Gastroesophageal sphincter (tissue), 4 donors: ENCODE results near the gene SORCS1. TPM values are rescaled to one million over a fixed set of nuclear protein-coding genes. Genes with fewer than 3 reads are reported as not detected.
A peak's percentile ranks its signal among the peaks of the same experiment; 100 is the strongest.

Experiments used
- ATAC-seq: fragments of 150-250 bp; one replicate; pipeline ENCODE4 v1.9.1; 2016; ENCODE audit warnings: mild to moderate bottlenecking, moderate library complexity
- H3K27ac ChIP-seq, 4 donors: fragments of 200-600 bp; sonication (generic) in 3 of 4; 1 replicate in 3 of 4; 2 replicates in 1 of 4; pipeline ENCODE4 v1.5.1; 2016 to 2019
- H3K27me3 ChIP-seq: fragments of 200-600 bp; sonication (generic); one replicate; pipeline ENCODE4 v1.5.1; 2019
- H3K36me3 ChIP-seq, 2 donors: fragments of 200-600 bp; sonication (generic); one replicate each; pipeline ENCODE4 v1.5.1; 2019; ENCODE audit warnings: control low read depth in 1 of 2
- H3K4me1 ChIP-seq, 3 donors: fragments of 200-600 bp; sonication (generic); 1 replicate in 2 of 3; 2 replicates in 1 of 3; pipeline ENCODE4 v1.5.1; 2016 to 2019; ENCODE audit warnings: control low read depth in 2 of 3
- H3K4me3 ChIP-seq, 2 donors: fragments of 200-600 bp; sonication (generic); one replicate each; pipeline ENCODE4 v1.5.1; 2019; ENCODE audit warnings: mild to moderate bottlenecking in 1 of 2, moderate library complexity in 1 of 2
- H3K9me3 ChIP-seq, 3 donors: fragments of 200-600 bp; sonication (generic); one replicate each; pipeline ENCODE4 v1.5.1; 2017 to 2019; ENCODE audit warnings: control low read depth in 2 of 3
- CTCF ChIP-seq, 4 experiments: fragments of 200-600 bp in 2 of 4; fragments of 450-650 bp in 2 of 4; sonication (generic) in 1 of 4; IDR thresholded peaks; one replicate each; pipeline ENCODE4 v1.5.1; 2017 to 2019; ENCODE audit warnings: antibody characterized with exemption in 4 of 4, mild to moderate bottlenecking in 2 of 4, moderate library complexity in 2 of 4
- EP300 ChIP-seq: sonication (generic); formaldehyde crosslinking; IDR thresholded peaks from one replicate; pipeline ENCODE4 v1.6.1; 2017; ENCODE audit warnings: antibody characterized with exemption, mild to moderate bottlenecking
- POLR2A ChIP-seq, 2 donors: fragments of 450-650 bp; IDR thresholded peaks; one replicate each; pipeline ENCODE4 v1.6.1; 2017; ENCODE audit warnings: antibody characterized with exemption in 2 of 2, mild to moderate bottlenecking in 2 of 2, moderate library complexity in 1 of 2
- POLR2AphosphoS5 ChIP-seq: sonication (generic); formaldehyde crosslinking; IDR thresholded peaks from one replicate; pipeline ENCODE4 v1.6.1; 2017; ENCODE audit warnings: antibody characterized with exemption
- WGBS, 2 donors: methylation state at CpG; one replicate each; pipeline ENCODE4 v1.1.5; 2018; ENCODE audit warnings: low coverage in 1 of 2; 5-methylcytosine and 5-hydroxymethylcytosine counted together
- total RNA-seq, 4 donors: library from RNA; depleted of rRNA; stranded (reverse); fragments of >200 nt; gene quantifications; one replicate each; pipeline ENCODE4 v1.1.0, GENCODE V29; 2016

The SORCS1 gene
- total RNA-seq, 4 donors from 2014 or later: 8.5 to 18.6 (median 10.0) TPM

GRCh38 chr10:106825576-106826364 is 338.7 kb downstream of the SORCS1 start:
- Histone ChIP-seq H3K4me3 (no peak overlapping the region), H3K27me3 (no peaks in the 10 kb centered on the region), H3K27ac (peak overlapping the region in 2 of 4 donors; percentile 16 to 35), H3K9me3 (no peaks in the 10 kb centered on the region), H3K36me3 (no peaks in the 10 kb centered on the region), H3K4me1 (peaks cover 0 to 20% (median 0%) of the 10 kb centered on the region in 3 donors)
- ATAC-seq: peak; percentile 41
- peak; percentile 50 for TF ChIP-seq POLR2AphosphoS5
- TF ChIP-seq CTCF (IDR thresholded peaks at IDR 0.05): no peak
- 19 to 36% methylated on average over 9 to 10 of the region's 10 CpGs for WGBS, 2 donors

- Histone ChIP-seq H3K9me3 (no peaks in the 10 kb centered on the region), H3K36me3 (no peaks in the 10 kb centered on the region), H3K27me3 (no peaks in the 10 kb centered on the region), H3K4me3 (no peak overlapping the region), H3K4me1 (peaks cover 0 to 5% (median 0%) of the 10 kb centered on the region in 3 donors), H3K27ac (no peak overlapping the region)
- TF ChIP-seq CTCF (IDR thresholded peaks at IDR 0.05) (no peak), POLR2A (IDR thresholded peaks at IDR 0.05) (no peak), POLR2AphosphoS5 (no peak), EP300 (no peak)
- ATAC-seq: no peak
- WGBS, 2 donors: 75 to 90% methylated on average over 3 of the region's 3 CpGs
These were observed 343.9 kb downstream of the SORCS1 start for GRCh38 chr10:106820579-106820978.

GRCh38 chr10:106819490-106819889 is 345.0 kb downstream of the SORCS1 start:
- no peaks in the 10 kb centered on the region for H3K9me3 ChIP-seq
- no peak overlapping the region for H3K27ac ChIP-seq
- WGBS, 2 donors: 81 to 83% methylated on average over 3 to 4 of the region's 4 CpGs
- TF ChIP-seq EP300: no peak
- no peak for TF ChIP-seq CTCF (IDR thresholded peaks at IDR 0.05)
- no peak for TF ChIP-seq POLR2A (IDR thresholded peaks at IDR 0.05)
- TF ChIP-seq POLR2AphosphoS5: no peak
- no peaks in the 10 kb centered on the region for H3K4me1 ChIP-seq
- no peak for ATAC-seq
- H3K36me3 ChIP-seq: no peaks in the 10 kb centered on the region
- H3K27me3 ChIP-seq: no peaks in the 10 kb centered on the region
- no peak overlapping the region for H3K4me3 ChIP-seq

- Histone ChIP-seq H3K36me3 (no peaks in the 10 kb centered on the region), H3K4me3 (no peak overlapping the region), H3K27me3 (no peaks in the 10 kb centered on the region), H3K4me1 (no peaks in the 10 kb centered on the region), H3K27ac (no peak overlapping the region), H3K9me3 (no peaks in the 10 kb centered on the region)
- ATAC-seq: no peak
- 79 to 88% methylated on average over 7 of the region's 7 CpGs for WGBS, 2 donors
- no peak for TF ChIP-seq CTCF (IDR thresholded peaks at IDR 0.05)
- TF ChIP-seq EP300: no peak
- TF ChIP-seq POLR2A (IDR thresholded peaks at IDR 0.05): no peak
- no peak for TF ChIP-seq POLR2AphosphoS5
These were observed 348.0 kb downstream of the SORCS1 start for GRCh38 chr10:106816318-106817085.
